Vagina (tissue), 2 donors: ENCODE results near the gene DUSP16. TPM values are rescaled to one million over a fixed set of nuclear protein-coding genes. Genes with fewer than 3 reads are reported as not detected.
A peak's percentile ranks its signal among the peaks of the same experiment; 100 is the strongest.

ENCODE experiments used
- DNase-seq, 2 donors: peaks; one replicate each; pipeline ENCODE4 v3.0.0-alpha.2; 2017; ENCODE audit errors: extremely low spot score in 2 of 2
- H3K27ac ChIP-seq: fragments of 200-600 bp; sonication (generic); one replicate; pipeline ENCODE4 v1.5.1; 2019
- H3K27me3 ChIP-seq: fragments of 200-600 bp; sonication (generic); one replicate; pipeline ENCODE4 v1.5.1; 2019
- H3K36me3 ChIP-seq, 2 donors: fragments of 200-600 bp; sonication (generic); one replicate each; pipeline ENCODE4 v1.5.1; 2017 to 2019
- H3K4me1 ChIP-seq: fragments of 200-600 bp; sonication (generic); one replicate; pipeline ENCODE4 v1.5.1; 2019
- H3K4me3 ChIP-seq, 2 donors: fragments of 200-600 bp; sonication (generic); 1 replicate in 1 of 2; 2 replicates in 1 of 2; pipeline ENCODE4 v1.5.1; 2016 to 2019
- H3K9me3 ChIP-seq: fragments of 200-600 bp; sonication (generic); one replicate; pipeline ENCODE4 v1.5.1; 2019
- POLR2A ChIP-seq, 2 donors: fragments of 450-650 bp; IDR thresholded peaks; one replicate each; pipeline ENCODE4 v1.6.1; 2017; ENCODE audit warnings: antibody characterized with exemption in 2 of 2, mild to moderate bottlenecking in 2 of 2, moderate library complexity in 2 of 2
- POLR2AphosphoS5 ChIP-seq, 2 donors: sonication (generic); formaldehyde crosslinking; IDR thresholded peaks; one replicate each; pipeline ENCODE4 v1.9.0; 2017; ENCODE audit warnings: antibody characterized with exemption in 2 of 2, mild to moderate bottlenecking in 2 of 2, low read depth in 1 of 2; ENCODE audit not compliant: insufficient read depth in 1 of 2
- intact Hi-C: fragments of 100-400 bp; cut with DNase I; formaldehyde crosslinking; loops from one replicate; pipeline ENCODE4 v1.15.1; 2023
- total RNA-seq: library from RNA; depleted of rRNA; stranded (reverse); fragments of >200 nt; gene quantifications from one replicate; pipeline ENCODE4 v1.2.3, GENCODE V29; 2016
- TF ChIP-seq, protein P1 (sequence below), 3 experiments: fragments of 450-650 bp in 2 of 3; fragments of 200-600 bp in 1 of 3; sonication (generic) in 1 of 3; IDR thresholded peaks; one replicate each; pipeline ENCODE4 v1.5.1; 2017 to 2019; ENCODE audit warnings: antibody characterized with exemption in 3 of 3, mild to moderate bottlenecking in 2 of 3, moderate library complexity in 2 of 3

DUSP16 gene
- total RNA-seq, 1 donor from 2014 or later: 30.9 TPM

GRCh38 chr12:12439636-12440035, 123.0 kb downstream of the DUSP16 start:
- Histone ChIP-seq H3K36me3 (no peaks in the 10 kb centered on the region), H3K4me3 (no peak overlapping the region), H3K27ac (no peak overlapping the region), H3K27me3 (no peaks in the 10 kb centered on the region), H3K9me3 (no peaks in the 10 kb centered on the region), H3K4me1 (peaks cover 28% of the 10 kb centered on the region)
- TF ChIP-seq POLR2A (IDR thresholded peaks at IDR 0.05) (no peak), POLR2AphosphoS5 (IDR thresholded peaks at IDR 0.05; ENCODE audit: insufficient read depth in 1 of 2, low read depth in 1 of 2) (peak in 1 of 2 donors; percentile 28)
- TF ChIP-seq, protein P1, sequence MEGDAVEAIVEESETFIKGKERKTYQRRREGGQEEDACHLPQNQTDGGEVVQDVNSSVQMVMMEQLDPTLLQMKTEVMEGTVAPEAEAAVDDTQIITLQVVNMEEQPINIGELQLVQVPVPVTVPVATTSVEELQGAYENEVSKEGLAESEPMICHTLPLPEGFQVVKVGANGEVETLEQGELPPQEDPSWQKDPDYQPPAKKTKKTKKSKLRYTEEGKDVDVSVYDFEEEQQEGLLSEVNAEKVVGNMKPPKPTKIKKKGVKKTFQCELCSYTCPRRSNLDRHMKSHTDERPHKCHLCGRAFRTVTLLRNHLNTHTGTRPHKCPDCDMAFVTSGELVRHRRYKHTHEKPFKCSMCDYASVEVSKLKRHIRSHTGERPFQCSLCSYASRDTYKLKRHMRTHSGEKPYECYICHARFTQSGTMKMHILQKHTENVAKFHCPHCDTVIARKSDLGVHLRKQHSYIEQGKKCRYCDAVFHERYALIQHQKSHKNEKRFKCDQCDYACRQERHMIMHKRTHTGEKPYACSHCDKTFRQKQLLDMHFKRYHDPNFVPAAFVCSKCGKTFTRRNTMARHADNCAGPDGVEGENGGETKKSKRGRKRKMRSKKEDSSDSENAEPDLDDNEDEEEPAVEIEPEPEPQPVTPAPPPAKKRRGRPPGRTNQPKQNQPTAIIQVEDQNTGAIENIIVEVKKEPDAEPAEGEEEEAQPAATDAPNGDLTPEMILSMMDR (IDR thresholded peaks at IDR 0.05): no peak
- intact Hi-C loops: no loop called here
- DNase-seq: no peak

- intact Hi-C loops: no loop called here
- Histone ChIP-seq H3K4me1 (peaks cover 15% of the 10 kb centered on the region), H3K9me3 (no peaks in the 10 kb centered on the region), H3K36me3 (no peaks in the 10 kb centered on the region), H3K27me3 (no peaks in the 10 kb centered on the region), H3K27ac (no peak overlapping the region), H3K4me3 (no peak overlapping the region)
- no peak for DNase-seq
- TF ChIP-seq, protein P1 (IDR thresholded peaks at IDR 0.05): no peak
- no peak for TF ChIP-seq POLR2A (IDR thresholded peaks at IDR 0.05)
- TF ChIP-seq POLR2AphosphoS5 (IDR thresholded peaks at IDR 0.05; ENCODE audit: insufficient read depth in 1 of 2, low read depth in 1 of 2): no peak
Observed at GRCh38 chr12:12436831-12437345, 125.8 kb downstream of the DUSP16 start.

GRCh38 chr12:12433203-12433731, 129.4 kb downstream of the DUSP16 start:
- Histone ChIP-seq H3K36me3 (no peaks in the 10 kb centered on the region), H3K4me1 (peaks cover 22% of the 10 kb centered on the region), H3K27ac (peak overlapping the region; percentile 5), H3K27me3 (no peaks in the 10 kb centered on the region), H3K4me3 (no peak overlapping the region), H3K9me3 (no peaks in the 10 kb centered on the region)
- intact Hi-C loops: no loop called here
- DNase-seq: no peak
- TF ChIP-seq, protein P1 (IDR thresholded peaks at IDR 0.05): no peak
- TF ChIP-seq POLR2AphosphoS5 (IDR thresholded peaks at IDR 0.05; ENCODE audit: insufficient read depth in 1 of 2, low read depth in 1 of 2) (no peak), POLR2A (IDR thresholded peaks at IDR 0.05) (no peak)

DNA sequence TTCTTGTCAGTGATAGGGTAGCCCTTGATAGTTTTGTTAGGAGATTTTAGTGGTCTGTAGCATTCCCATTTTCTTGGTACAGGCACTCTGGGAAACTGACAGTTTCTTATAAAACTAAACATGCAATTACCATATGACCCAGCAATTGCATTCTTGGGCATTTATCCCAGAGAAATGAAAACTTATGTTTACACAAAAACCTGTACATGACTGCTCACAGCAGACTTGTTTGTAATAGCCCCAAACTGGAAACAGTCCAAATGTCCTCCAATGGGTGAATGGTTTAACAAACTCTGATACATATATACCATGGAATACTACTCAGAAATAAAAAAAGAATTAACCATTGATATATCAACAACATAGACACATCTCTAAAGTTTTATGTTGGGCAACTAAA, 130.3 kb downstream of the DUSP16 start:
- H3K36me3 ChIP-seq: no peaks in the 10 kb centered on the region
- no peak overlapping the region for H3K4me3 ChIP-seq
- H3K27ac ChIP-seq: no peak overlapping the region
- H3K9me3 ChIP-seq: no peaks in the 10 kb centered on the region
- DNase-seq: no peak
- TF ChIP-seq POLR2A (IDR thresholded peaks at IDR 0.05): no peak
- no peak for TF ChIP-seq POLR2AphosphoS5 (IDR thresholded peaks at IDR 0.05; ENCODE audit: insufficient read depth in 1 of 2, low read depth in 1 of 2)
- TF ChIP-seq, protein P1 (IDR thresholded peaks at IDR 0.05): no peak
- no peaks in the 10 kb centered on the region for H3K27me3 ChIP-seq
- intact Hi-C loops: no loop called here
- H3K4me1 ChIP-seq: peaks cover 22% of the 10 kb centered on the region

- Histone ChIP-seq H3K9me3 (no peaks in the 10 kb centered on the region), H3K4me3 (no peak overlapping the region), H3K4me1 (peaks cover 22% of the 10 kb centered on the region), H3K27ac (no peak overlapping the region), H3K27me3 (no peaks in the 10 kb centered on the region), H3K36me3 (no peaks in the 10 kb centered on the region)
- intact Hi-C loops: no loop called here
- DNase-seq: no peak
- TF ChIP-seq, protein P1 (IDR thresholded peaks at IDR 0.05): no peak
- TF ChIP-seq POLR2AphosphoS5 (IDR thresholded peaks at IDR 0.05; ENCODE audit: insufficient read depth in 1 of 2, low read depth in 1 of 2) (no peak), POLR2A (IDR thresholded peaks at IDR 0.05) (no peak)
Observed at GRCh38 chr12:12428961-12429657, 133.6 kb downstream of the DUSP16 start.
